ENCODE data around the gene SGMS1. TPM values are rescaled to one million over a fixed set of nuclear protein-coding genes. Genes with fewer than 3 reads are reported as not detected.
"Not testable (repeated sequence)": the region's sequence is repeated elsewhere in the genome, so short reads cannot be mapped to it uniquely, and the experiment has no call there.

SGMS1 gene
- total RNA-seq, 1 experiment from 2014 or later: 34.5 TPM

DNA sequence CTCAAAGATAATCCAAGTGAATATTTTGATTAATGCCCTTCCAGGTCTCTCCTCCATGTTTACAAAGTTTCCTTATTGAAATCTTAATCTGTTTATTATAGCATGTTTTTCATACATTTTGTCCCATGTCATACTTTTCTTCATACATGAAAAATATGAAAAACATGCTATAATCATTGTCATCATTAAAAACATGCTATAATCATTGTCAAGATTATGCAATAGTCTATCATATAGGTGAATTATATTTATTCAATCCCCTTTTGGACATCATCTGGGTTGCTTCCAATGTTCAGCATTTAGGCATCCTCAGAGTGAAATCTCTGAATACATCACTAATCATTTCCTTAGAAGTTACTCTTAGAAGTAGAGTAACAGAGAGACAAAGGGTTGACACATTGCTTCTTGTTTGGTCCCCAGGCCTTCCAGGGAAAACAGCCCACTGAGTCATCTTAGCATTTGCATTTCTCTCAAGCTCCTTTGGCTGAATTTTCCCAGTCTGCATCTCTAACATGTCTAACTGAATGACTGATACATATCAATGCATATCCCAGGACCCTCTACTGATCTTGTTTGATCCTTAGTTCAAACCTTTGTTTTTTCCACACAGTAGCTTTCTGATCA lies 87.0 kb downstream of the SGMS1 start:
- no peaks in the 10 kb centered on the region for H3K27me3 Mint-ChIP-seq (ENCODE audit: unreplicated experiment)
- no peak overlapping the region for H3K27ac Mint-ChIP-seq (ENCODE audit: unreplicated experiment)
- no peak for DNase-seq
- no peaks in the 10 kb centered on the region for H3K9me3 Mint-ChIP-seq (ENCODE audit: low read depth, unreplicated experiment)
- H3K36me3 Mint-ChIP-seq (ENCODE audit: insufficient read depth, unreplicated experiment): no peaks in the 10 kb centered on the region
- H3K4me3 Mint-ChIP-seq (ENCODE audit: low read depth, unreplicated experiment): no peak overlapping the region
- CTCF ChIA-PET: interaction anchor here (1.2 kb wide), 1 partner anchor 25 kb away, joined by 3 read pairs; no protein-coding TSS in a partner anchor
- intact Hi-C loops (cut with micrococcal nuclease; ENCODE audit: unreplicated experiment): no loop called here
- peaks cover 25% of the 10 kb centered on the region for H3K4me1 Mint-ChIP-seq (ENCODE audit: low read depth, unreplicated experiment)
- TF ChIP-seq, protein P1, sequence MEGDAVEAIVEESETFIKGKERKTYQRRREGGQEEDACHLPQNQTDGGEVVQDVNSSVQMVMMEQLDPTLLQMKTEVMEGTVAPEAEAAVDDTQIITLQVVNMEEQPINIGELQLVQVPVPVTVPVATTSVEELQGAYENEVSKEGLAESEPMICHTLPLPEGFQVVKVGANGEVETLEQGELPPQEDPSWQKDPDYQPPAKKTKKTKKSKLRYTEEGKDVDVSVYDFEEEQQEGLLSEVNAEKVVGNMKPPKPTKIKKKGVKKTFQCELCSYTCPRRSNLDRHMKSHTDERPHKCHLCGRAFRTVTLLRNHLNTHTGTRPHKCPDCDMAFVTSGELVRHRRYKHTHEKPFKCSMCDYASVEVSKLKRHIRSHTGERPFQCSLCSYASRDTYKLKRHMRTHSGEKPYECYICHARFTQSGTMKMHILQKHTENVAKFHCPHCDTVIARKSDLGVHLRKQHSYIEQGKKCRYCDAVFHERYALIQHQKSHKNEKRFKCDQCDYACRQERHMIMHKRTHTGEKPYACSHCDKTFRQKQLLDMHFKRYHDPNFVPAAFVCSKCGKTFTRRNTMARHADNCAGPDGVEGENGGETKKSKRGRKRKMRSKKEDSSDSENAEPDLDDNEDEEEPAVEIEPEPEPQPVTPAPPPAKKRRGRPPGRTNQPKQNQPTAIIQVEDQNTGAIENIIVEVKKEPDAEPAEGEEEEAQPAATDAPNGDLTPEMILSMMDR (IDR thresholded peaks at IDR 0.05; ENCODE audit: unreplicated experiment): no peak
- no TSS peak for BruUV-seq (replicated peaks)

DNA sequence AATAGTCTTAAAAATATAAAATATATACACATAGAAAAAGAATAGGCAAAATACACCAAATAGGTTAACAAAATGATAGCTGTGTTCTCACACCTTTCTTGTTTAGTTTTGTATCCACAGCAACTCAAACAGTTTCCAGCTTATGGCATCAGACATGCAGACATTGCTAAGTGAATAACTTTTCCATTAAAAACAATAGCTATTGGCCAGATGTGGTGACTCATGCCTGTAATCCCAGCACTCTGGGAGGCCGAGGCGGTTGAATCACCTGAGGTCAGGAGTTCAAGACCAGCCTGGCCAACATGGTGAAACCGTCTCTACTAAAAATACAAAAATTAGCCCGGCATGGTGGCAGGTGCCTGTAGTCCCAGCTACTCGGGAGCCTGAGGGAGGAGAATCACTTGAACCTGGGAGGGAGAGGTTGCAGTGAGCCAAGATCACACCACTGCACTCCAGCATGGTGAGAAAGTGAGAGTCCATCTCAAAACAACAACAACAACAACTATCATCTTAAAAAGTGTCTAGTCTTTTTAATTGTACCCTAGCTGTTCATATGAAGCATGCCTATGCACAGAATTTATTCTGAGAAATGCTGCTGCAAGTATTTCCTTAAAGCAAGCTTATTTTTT lies 88.9 kb downstream of the SGMS1 start:
- H3K9me3 Mint-ChIP-seq (ENCODE audit: low read depth, unreplicated experiment); H3K4me3 Mint-ChIP-seq (ENCODE audit: low read depth, unreplicated experiment); intact Hi-C loops (cut with micrococcal nuclease; ENCODE audit: unreplicated experiment); BruUV-seq (replicated peaks); H3K27ac Mint-ChIP-seq (ENCODE audit: unreplicated experiment); H3K36me3 Mint-ChIP-seq (ENCODE audit: insufficient read depth, unreplicated experiment); H3K27me3 Mint-ChIP-seq (ENCODE audit: unreplicated experiment): not testable (repeated sequence)
- DNase-seq: peak; percentile 55
- H3K4me1 Mint-ChIP-seq (ENCODE audit: low read depth, unreplicated experiment): peaks cover 13% of the 10 kb centered on the region
- CTCF ChIA-PET: interaction anchor here (0.7 to 1.6 kb wide), 2 partner anchors 9 to 117 kb away, joined by 3 read pairs; no protein-coding TSS in a partner anchor

DNA sequence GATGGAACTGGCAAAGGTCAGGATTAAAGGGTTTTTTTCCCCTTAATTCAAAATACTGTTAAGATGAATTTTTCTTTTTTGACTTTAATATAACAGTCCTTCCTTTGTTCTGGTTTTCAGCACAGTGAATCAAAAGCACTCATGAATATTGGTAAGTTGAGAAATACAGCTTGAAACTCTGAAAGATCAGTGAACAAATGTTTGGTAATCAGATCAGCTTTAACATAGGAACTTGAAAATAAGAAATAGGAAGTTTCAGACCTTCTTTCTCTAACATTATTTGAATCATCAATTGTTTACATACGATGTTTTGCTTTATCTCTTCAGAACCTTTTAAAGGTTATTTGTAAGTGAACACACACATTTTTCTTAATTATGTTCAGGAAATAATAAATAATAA lies 90.5 kb downstream of the SGMS1 start:
- CTCF ChIA-PET: no interaction called here
- H3K27ac Mint-ChIP-seq (ENCODE audit: unreplicated experiment): no peak overlapping the region
- H3K36me3 Mint-ChIP-seq (ENCODE audit: insufficient read depth, unreplicated experiment): no peaks in the 10 kb centered on the region
- H3K27me3 Mint-ChIP-seq (ENCODE audit: unreplicated experiment): no peaks in the 10 kb centered on the region
- intact Hi-C loops (cut with micrococcal nuclease; ENCODE audit: unreplicated experiment): no loop called here
- no peaks in the 10 kb centered on the region for H3K9me3 Mint-ChIP-seq (ENCODE audit: low read depth, unreplicated experiment)
- TF ChIP-seq, protein P1 (IDR thresholded peaks at IDR 0.05; ENCODE audit: unreplicated experiment): no peak
- no peak overlapping the region for H3K4me3 Mint-ChIP-seq (ENCODE audit: low read depth, unreplicated experiment)
- H3K4me1 Mint-ChIP-seq (ENCODE audit: low read depth, unreplicated experiment): peaks cover 1% of the 10 kb centered on the region
- BruUV-seq (replicated peaks): no TSS peak
- DNase-seq: no peak

DNA sequence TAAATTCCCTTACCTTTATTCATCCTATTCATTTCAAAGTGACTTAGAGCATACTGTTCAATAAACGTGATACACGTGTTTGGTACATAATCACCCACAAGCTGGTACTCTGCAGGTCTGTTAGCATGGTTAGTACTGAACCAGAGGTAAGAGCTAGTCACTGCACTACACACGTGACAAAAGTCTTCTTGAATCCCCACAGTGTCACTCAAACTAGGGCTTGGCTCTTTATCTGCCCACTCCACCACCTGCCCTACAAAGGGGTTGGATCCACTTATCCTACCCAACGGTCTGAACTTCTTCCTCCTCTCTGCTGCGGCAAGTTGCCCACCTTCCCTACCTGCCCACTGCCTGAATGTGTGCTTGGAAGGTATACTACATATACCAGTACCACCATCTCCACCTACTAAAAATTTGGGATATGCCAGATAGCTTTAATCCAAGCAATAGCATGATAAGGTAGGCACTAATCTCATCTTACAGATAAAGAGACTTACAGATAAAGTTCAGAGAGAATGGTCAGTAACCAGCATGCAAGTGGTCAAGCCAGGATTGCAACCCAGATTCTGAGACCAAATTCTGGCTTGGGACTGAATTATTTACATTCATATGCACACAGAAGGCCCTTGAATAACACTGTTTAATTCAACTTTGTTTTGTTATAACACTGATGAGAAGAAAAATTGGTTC lies 92.2 kb downstream of the SGMS1 start:
- intact Hi-C loops (cut with micrococcal nuclease; ENCODE audit: unreplicated experiment): no loop called here
- no TSS peak for BruUV-seq (replicated peaks)
- no peaks in the 10 kb centered on the region for H3K27me3 Mint-ChIP-seq (ENCODE audit: unreplicated experiment)
- H3K4me3 Mint-ChIP-seq (ENCODE audit: low read depth, unreplicated experiment): no peak overlapping the region
- TF ChIP-seq, protein P1 (IDR thresholded peaks at IDR 0.05; ENCODE audit: unreplicated experiment): no peak
- CTCF ChIA-PET: interaction anchor here (0.8 kb wide), 1 partner anchor 12 kb away, joined by 3 read pairs; no protein-coding TSS in a partner anchor
- H3K36me3 Mint-ChIP-seq (ENCODE audit: insufficient read depth, unreplicated experiment): no peaks in the 10 kb centered on the region
- H3K9me3 Mint-ChIP-seq (ENCODE audit: low read depth, unreplicated experiment): no peaks in the 10 kb centered on the region
- DNase-seq: no peak
- H3K27ac Mint-ChIP-seq (ENCODE audit: unreplicated experiment): no peak overlapping the region
- H3K4me1 Mint-ChIP-seq (ENCODE audit: low read depth, unreplicated experiment): no peaks in the 10 kb centered on the region
